GM19043 (cell line): ENCODE measurements around the gene VAV3.
A peak's percentile ranks its signal among the peaks of the same experiment; 100 is the strongest.
"Not testable (repeated sequence)": the region's sequence is repeated elsewhere in the genome, so short reads cannot be mapped to it uniquely, and the experiment has no call there.

Experiments used
- ATAC-seq: cut with Tn5 transposase; IDR thresholded peaks from one replicate; pipeline ENCODE4 v1.9.1; 2021; ENCODE audit warnings: low read depth; ENCODE audit not compliant: unreplicated experiment

Gene VAV3

GRCh38 chr1:107766533-107766932, 198.4 kb downstream of the VAV3 start:
- no peak for ATAC-seq

GRCh38 chr1:107762751-107763390, 202.1 kb downstream of the VAV3 start:
- no peak for ATAC-seq

- no peak for ATAC-seq
Measured at GRCh38 chr1:107760065-107760464, 204.9 kb downstream of the VAV3 start.

GRCh38 chr1:107750364-107750959, 214.5 kb downstream of the VAV3 start:
- ATAC-seq, result no peak

GRCh38 chr1:107748531-107748930, 216.4 kb downstream of the VAV3 start:
- no peak for ATAC-seq

GRCh38 chr1:107741242-107741641, 223.7 kb downstream of the VAV3 start:
- ATAC-seq, result no peak

GRCh38 chr1:107740579-107740978, 224.4 kb downstream of the VAV3 start:
- ATAC-seq, result no peak

GRCh38 chr1:107739651-107740050, 225.3 kb downstream of the VAV3 start:
- ATAC-seq, result no peak

- peak; percentile 63 for ATAC-seq
Measured at GRCh38 chr1:107739201-107739600, 225.8 kb downstream of the VAV3 start.

GRCh38 chr1:107733401-107733800, 231.6 kb downstream of the VAV3 start:
- ATAC-seq, result not testable (repeated sequence)

GRCh38 chr1:107727866-107728265, 237.1 kb downstream of the VAV3 start:
- ATAC-seq, result no peak

GRCh38 chr1:107726860-107727259, 238.1 kb downstream of the VAV3 start:
- ATAC-seq, result no peak

- no peak for ATAC-seq
Measured at GRCh38 chr1:107724648-107725047, 240.3 kb downstream of the VAV3 start.

- ATAC-seq, result not testable (repeated sequence)
Measured at GRCh38 chr1:107720210-107720609, 244.8 kb downstream of the VAV3 start.

GRCh38 chr1:107710005-107710404, 255.0 kb downstream of the VAV3 start:
- no peak for ATAC-seq

- ATAC-seq, result no peak
Measured at GRCh38 chr1:107707111-107707510, 257.9 kb downstream of the VAV3 start.

- ATAC-seq, result no peak
Measured at GRCh38 chr1:107706182-107706581, 258.8 kb downstream of the VAV3 start.

- no peak for ATAC-seq
Measured at GRCh38 chr1:107704911-107705310, 260.1 kb downstream of the VAV3 start.

GRCh38 chr1:107702946-107703571, 261.9 kb downstream of the VAV3 start:
- ATAC-seq, result no peak

- ATAC-seq, result not testable (repeated sequence)
Measured at GRCh38 chr1:107700651-107701050, 264.3 kb downstream of the VAV3 start.

- no peak for ATAC-seq
Measured at GRCh38 chr1:107698161-107698560, 266.8 kb downstream of the VAV3 start.

- ATAC-seq, result no peak
Measured at GRCh38 chr1:107695341-107695740, 269.6 kb downstream of the VAV3 start.
